Stimulated activated CD4-positive, alpha-beta T cell treated with anti-CD3 and anti-CD28 coated beads, Interleukin-15, amount 100 ng/mL, for 1 hour (primary cell): ENCODE results near the gene LIM2.
"Not testable (repeated sequence)": the region's sequence is repeated elsewhere in the genome, so short reads cannot be mapped to it uniquely, and the experiment has no call there.

ENCODE experiments used
- DNase-seq, 2 donors: peaks; one replicate each; pipeline ENCODE4 v3.0.0-alpha.2; 2020; ENCODE audit warnings: low read depth in 1 of 2, low spot score in 1 of 2

LIM2 gene, protein sequence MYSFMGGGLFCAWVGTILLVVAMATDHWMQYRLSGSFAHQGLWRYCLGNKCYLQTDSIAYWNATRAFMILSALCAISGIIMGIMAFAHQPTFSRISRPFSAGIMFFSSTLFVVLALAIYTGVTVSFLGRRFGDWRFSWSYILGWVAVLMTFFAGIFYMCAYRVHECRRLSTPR

DNA sequence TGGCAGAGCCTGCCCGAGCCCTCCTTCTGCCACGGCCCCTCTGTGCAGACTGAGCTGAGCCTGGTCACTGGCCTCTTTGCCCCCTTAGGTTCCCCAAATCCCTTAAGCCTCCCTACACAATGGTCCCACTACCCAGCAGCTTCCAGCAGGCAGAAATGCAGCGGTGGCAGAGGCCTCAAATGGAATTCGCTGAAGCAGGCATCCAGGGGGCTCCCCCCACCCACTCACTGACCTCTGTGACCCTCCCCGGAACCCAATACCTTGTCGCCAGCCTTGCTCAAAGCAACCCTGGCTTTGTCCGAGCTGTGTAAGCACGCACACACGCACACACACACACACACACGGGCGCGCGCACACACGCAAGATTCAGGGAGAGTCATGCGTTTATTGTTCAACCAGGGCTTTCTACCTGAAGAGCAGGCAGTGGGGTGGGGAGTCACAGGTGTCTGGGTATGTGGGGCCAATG is at the start of gene LIM2:
Gene LIM2, minus strand, starts transcription at position 51 of the 466 bp plus-strand sequence. CDS start 531 bp downstream, outside the sequence.
- no peak for DNase-seq

DNA sequence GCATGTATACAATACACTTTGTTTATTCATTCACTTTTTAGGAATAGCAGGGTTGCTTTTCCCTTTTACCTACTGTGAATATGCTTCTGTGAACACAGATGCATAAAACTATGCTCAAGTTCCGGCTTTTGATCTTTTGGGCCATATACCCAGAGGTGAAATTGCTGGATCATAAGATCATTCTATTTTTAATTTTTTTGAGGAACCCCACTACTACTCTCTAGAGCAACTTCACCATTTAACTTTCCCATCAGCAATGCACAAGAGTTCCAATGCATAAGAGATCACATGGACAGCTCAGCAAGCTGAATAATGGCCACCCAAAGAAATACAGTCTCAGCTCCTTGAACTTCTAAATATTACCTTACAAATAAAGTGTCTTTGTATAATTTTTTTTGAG is 46.7 kb upstream of the LIM2 start:
- DNase-seq = no peak

DNA sequence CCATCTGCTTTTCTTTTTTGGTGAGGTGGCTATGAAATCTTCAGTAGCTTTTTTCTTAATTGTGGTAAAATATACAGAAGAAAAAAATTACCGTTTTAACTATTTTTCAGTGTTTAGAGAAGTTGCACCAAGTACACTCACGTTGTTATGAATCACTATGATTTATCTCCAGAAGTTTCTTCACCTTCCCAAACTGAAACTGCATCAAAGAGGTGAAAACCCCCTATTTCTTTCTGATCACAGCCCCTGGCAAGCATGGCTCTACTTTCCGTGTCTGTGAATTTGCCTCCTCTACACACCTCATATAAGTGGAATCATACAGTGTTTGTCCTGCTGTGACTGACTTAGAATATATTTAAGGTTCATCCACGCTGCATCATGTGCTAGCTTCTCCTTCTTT is 45.3 kb upstream of the LIM2 start:
- no peak for DNase-seq

DNA sequence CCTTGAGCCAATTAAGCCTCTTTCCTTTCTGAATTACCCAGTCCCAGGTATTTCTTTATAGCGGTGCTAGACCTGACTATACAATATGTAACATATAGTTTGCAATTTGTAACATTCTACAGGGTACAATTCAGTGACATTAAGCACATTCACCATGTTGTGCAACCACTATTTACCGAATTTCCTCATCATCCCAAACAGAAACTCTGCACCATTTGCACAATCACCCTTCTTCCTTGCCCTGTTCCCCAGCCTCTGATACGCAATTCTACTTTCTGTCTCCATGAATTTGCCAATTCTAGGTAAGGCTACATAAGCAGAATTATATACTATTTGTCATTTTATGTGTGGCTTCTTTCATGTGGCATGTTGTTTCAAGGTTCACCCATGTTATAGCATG is 43.4 kb upstream of the LIM2 start:
- DNase-seq = no peak

DNA sequence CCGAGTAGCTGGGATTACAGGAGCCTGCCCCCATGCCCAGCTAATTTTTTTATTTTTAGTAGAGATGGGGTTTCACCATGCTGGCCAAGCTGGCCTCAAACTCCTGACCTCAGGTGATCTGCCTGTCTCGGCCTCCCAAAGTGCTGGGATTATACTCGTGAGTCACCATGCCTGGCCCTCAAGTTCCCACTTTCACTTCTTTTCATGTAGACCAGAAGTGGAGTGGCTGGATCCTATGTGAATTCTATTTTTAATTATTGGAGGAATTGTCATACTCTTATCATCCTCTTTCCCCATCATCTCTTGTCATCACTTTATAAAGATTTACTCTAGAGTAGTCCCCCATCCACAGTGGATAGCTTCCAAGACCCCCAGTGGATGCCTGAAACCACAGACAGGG is 42.4 kb upstream of the LIM2 start:
- DNase-seq = no peak

DNA sequence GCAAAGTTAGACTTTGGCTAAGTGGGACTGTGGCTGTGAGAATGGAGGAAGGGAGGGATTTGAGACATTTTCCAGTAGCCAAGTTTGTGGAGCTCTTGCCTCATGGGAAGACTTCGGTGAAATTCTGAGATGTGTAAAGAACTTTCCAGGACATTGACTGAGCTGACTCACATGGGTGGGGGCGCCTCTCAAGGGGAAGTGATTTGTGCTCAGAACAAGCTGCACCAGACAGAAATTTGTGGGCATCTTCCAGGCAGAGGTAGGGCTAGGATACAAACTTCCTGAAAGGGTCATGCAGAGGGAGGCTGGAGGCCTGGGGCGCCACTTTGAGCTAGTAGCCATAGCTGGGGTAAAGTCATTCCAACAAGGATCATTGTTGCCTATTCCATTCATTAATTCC is 39.4 kb upstream of the LIM2 start:
- no peak for DNase-seq

DNA sequence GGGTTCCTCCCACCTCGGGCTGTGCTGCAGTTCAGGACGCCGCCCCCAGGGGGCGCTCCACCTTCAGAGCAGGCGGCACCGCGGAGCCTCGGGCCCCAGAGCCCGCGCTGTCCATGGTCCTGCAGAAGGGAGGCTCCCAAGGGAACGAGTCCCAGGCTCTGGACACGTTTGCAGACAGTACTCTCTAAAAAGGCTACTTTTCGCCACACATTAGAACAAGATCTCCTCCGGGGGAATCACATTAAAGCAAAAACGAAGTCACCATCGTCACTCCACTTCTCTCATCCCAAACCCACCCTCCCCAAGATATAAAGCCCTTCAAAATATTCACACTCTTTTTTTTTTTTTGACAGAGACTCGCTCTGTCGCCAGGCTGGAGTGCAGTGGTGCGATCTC is 34.3 kb upstream of the LIM2 start:
- DNase-seq = peak; percentile 64 to 85

DNA sequence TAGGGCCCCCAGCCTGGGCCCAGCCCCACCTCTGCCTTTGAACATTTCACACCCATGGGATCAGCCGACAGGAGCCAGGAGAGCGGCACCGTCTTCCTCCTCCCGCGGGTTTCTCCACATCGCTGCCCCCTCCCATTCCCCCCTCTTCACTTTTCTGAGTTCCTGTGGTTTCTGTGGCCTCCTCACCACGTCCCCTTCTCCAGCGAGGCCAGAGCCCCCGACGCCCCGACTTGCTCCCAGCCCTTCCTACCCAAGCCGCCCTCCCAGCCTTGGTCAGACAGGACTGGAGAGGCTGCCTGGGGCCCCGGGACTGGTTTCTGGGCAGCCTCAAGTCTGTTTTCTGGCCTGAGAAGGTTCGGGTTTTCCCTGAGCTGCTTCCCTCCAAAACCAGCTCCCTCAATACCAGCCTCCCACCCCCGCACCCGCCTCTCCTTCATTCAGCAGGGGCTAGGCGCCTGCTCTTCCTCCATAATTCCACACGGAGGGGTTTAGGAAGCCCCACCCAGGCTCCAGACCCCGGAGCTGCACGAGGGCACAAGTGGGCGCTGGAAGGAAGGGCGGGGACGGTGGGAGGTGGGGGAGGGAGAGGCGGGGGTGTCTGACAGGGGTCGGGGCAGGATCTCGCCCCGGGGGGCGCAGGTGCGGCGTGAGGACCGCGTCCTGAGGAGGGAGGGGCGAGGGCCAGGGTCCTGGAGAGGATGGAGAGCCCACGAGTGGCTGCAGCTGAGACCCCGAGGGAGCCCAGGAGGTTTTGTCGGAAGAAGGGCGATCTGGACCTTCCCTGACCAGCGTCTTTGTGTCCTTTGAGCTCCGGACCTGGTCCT is 33.7 kb upstream of the LIM2 start:
- DNase-seq = no peak

DNA sequence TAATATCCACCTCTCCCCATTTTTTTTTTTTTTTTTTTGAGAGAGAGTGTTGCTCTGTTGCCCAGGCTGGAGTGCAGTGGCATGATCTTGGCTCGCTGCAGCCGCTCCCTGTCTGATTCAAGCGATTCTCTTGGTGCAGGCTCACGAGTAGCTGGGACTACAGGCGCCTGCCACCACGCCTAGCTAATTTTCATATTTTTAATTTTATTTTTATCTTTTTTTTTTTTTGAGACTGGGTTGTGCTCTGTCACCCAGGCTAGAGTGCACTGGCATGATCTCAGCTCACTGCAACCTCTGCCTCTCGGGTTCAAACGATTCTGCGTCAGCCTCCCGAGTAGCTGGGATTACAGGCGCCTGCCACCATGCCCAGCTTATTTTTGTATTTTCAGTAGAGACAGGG is 32.7 kb upstream of the LIM2 start:
- DNase-seq = not testable (repeated sequence)

DNA sequence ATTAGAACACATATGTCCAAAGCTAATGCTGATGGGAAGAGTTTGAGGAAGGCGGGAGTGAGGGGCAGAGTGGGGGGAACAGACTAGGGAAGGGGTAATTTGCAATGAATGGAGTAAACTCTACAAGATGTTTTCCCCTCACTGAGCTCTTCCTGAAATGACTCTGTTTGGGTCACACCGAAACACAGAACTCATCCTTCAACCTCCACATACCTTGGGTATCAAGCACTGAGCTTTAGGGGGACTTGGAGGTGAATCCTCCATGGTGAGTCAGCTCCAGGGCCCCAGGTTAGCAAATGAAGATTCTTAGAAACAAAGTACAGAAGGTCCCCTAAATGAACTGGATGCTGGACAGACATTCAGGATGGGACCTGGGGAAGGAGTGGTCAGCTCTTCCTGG is 30.9 kb upstream of the LIM2 start:
- no peak for DNase-seq

DNA sequence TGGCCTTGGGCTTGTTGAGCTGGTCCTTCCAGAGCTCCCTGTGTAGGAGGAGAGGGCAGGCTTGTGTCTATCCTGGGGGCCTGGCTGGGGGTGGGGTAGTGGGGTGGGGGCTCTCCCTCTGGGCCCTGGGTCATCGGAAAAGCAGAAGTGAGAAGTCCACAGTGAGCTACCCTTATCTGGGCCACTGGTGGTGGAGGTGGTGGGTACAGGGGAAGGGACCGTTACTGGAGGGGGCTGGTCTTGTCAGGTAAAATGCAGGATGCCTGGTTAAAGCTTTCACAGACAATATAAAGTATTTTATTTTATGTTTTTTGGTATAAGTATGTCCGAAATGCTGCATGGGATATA is 30.0 kb upstream of the LIM2 start:
- DNase-seq = no peak

DNA sequence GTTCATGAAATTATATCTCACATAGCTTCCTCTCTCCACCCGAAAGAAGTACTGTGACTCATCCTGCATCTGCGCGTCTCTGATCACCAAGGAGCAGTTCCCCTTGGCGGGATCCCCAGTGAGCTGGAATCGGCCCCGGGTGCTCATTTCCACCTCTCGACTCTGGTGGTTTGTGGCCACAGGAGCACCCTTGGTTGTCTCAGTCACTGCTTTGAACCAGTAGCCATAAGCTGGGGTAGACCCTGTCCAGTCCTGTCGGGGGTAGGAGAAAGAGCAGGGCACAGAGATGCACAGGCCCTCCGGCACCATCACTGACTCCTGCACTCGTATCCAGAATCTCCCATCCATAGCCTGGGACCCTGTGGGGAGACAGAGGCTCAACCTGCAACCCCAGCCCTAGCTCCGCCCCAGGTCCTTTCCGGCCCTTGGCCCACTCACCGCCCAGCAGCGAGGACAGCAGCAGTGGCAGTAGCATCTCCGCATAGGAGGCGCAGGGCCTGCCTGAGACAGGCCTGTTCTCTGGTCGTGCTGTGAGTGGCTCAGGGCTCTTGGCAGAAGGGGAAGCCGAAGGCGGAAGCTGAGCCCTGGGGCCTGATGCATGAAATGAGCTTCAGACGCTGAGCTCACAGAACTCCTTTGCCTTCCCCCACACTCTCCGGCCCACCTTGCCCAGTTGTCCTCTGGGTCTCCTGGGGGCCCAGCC is 29.5 kb upstream of the LIM2 start, which contains the start of gene SIGLEC10:
Gene SIGLEC10, minus strand, starts transcription at position 536 of the 703 bp plus-strand sequence. Its CDS starts 61 bp downstream, at position 475.
- no peak for DNase-seq

DNA sequence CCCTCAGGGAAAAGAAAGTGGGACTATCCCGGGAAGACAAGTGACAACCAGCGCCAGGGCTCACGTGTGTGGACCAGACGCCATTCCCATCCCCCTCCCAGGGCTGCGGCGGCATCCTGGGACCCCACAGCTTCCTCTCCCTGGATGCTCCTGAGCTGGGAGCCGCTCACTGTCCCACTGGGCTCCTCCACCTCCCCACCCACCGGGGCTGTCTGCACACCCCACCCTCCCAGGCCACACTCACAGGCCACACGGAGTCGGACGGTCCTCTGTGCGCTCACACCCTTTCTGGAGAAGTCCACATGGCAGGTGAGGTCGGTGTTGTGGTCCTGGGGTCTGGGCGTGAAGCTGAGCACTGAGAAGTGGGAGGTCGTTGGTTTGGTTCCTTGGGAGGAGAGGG is 28.6 kb upstream of the LIM2 start:
- DNase-seq = not testable (repeated sequence)

DNA sequence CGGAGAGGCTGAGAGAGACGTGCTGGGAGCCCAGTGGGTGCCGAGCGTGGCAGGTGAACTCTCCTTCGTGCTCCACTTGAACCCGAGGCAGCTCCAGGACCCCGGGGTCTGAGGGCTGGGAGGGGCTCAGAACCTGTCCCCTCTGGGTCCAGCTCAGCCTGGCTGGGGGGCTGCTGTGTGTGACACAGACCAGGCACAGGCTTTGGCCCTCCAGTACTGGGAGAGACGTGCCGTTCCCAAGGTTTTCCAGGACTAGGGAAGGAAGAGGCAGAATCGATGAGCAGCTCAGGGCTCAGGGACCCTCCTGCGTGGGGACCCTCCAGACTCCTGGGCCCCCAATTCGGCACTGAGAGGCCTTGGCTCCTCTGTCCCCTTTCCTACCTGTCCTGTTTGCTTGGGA is 27.4 kb upstream of the LIM2 start:
- DNase-seq = no peak

DNA sequence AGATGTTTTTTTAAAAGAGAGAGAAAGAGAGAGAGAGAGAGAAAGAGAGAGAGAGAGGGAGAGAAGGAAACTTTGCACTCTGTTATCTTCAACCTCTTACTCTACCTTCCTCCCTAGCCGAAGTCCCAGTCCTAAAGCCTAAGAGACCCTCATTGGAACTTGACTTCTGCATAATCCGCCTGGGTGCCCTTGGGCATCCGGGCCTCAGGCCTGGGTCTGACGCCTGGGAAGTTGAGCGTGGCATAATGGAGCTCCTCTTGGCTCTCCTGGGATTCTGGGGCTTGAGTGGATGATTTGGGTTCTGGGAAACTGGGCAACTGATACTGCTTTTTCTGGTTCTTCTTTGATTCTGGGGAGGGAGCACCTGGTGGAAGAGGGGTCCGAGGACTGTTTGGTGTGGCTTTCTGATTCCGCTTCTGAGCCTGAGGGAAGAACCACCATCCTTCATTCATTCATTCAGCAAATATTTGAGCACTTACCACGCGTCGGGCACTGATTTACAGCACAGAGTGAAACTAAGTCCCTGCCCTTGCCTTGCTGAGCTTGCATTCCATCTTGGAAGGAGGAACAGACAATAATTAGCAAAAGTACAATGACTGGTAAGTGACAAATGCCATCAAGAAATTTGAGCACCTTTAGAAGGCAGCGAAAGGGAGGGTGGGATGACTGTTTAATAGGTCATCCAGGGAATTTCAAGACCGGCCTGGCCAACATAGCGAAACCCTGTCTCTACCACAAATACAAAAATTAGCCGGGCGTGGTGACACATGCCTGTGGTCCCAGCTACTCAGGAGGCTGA is 23.4 kb upstream of the LIM2 start:
- no peak for DNase-seq

DNA sequence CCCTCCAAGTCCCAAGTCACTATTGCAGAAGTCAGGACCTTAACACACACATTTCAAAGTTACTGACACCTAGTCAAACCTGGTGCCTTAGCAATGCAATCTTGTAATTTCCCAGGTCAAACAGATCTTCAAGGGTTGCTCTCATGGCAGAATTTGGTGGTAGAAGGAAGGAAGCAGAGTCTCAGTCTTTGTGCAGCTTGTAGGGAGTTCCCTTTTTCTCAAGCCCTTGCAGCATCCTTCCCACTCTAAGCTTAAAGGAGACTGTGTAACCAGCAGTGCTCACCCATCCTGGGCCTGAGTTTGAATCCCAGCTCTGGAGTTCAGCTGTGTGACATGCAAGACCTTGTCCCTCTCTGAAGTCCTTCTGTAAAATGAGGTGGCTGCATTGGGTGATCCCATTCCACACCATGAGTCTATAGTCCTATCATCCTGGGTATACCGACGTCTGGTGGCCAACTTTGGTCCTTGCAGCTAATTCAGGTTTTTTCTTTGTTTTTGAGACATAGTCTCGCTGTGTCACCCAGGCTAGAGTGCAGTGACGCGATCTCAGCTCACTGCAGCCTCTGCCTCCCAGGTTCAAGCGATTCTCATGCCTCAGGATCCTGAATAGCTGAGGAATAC is 19.8 kb upstream of the LIM2 start:
- DNase-seq = no peak

DNA sequence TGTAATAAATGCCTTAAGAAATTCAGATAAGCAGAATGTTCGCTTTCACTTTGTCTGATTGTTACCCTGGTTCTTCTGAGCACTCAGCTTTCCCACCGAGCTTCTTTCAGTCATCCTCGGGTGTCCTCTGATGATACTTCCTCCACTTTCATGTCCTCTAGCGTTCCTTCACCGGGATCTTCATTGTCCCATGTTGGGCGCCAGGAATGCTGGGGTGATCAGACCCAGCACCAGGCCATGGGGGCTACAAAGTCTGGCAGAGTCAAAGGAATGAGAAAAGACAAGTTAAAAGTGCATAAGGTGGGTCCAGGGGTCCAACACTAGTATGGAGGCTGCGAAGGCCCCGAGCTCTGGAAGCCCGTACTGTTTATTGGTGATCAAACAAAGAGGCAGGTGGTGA is 14.3 kb upstream of the LIM2 start:
- DNase-seq = no peak

DNA sequence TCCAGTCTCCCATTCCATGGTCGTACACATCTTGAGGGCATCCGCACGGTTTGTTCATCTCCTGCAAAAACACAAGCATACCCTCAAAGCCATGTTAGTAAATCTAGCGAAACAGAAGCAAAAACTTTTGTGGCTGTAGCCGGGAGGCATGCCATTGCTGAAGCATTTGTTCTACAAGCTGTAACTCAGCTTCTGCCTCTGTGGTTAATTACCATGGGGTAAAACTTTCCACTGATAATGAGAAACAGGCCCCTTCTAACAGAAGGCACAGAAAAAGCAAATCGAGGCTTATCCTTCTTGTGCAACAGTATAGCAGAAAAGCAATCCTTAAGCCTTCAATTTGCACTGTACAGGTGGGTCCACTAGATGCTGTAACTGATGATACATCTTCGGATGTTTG is 12.2 kb upstream of the LIM2 start:
- DNase-seq = not testable (repeated sequence)

DNA sequence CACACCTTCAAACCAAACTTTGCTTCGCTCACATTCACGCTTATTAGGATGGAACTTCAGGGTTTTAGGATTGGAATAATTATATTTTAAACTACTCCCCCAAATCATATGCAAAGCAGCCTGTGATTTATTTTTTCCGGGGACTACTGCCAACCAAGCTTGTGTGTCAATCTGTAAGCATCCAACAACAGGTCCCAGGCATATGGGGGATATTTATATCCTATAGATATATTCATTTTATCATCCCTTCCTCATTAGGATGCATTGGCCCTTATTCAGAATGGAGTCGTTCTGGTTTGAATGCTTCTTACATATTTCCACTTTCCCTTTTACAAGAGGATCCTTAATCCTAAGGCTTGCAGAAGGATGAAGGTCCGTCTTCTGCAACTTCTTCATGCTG is 11.5 kb upstream of the LIM2 start:
- no peak for DNase-seq

DNA sequence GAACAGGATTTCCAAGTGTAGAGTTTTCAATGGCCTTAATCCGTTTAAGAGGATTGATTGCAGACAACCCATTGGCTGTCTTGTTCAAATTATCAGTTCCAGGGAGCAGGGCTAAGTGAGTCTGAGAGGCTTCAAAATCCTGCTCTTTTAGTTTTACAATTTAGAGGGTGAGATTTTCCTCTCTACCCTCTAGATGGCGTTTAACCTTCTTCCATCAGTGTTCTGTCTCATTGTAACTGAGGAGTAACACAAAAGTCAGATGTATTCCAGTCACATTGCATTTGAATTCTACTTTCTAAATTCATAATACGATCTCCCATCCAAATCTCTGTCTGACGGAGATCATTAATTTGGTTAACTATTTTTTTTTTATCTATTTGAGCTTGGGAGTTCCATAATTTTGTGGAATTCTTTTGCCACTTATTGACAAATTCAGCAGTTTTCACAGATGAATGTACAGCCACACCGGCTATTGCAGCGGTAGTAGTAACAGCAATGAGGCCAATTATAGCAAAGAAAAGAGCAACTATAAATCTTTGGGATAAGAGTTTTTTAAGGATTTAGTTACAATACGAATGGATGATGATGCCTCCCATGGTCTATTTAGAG is 10.4 kb upstream of the LIM2 start:
- DNase-seq = no peak
